ENCODE measurements around the gene NHERF1.

Gene NHERF1

GRCh38 chr17:74795327-74796020 lies 47.0 kb downstream of the NHERF1 start:
- TF ChIP-seq CTCF (IDR thresholded peaks at IDR 0.05; ENCODE audit: low read depth, low read length, missing control alignments), result no peak
- Histone ChIP-seq H3K27me3 (replicated peaks) (no peaks in the 10 kb centered on the region), H3K27ac (no peak overlapping the region), H3K36me3 (replicated peaks) (peaks cover 44% of the 10 kb centered on the region), H3K4me3 (ENCODE audit: low read depth, low read length) (no peak overlapping the region)
- DNase-seq, result no peak
- in situ Hi-C loops (cut with HindIII; ENCODE audit: low pct_ligation_motif_present, low sequenced_read_pairs), result no loop called here

DNA sequence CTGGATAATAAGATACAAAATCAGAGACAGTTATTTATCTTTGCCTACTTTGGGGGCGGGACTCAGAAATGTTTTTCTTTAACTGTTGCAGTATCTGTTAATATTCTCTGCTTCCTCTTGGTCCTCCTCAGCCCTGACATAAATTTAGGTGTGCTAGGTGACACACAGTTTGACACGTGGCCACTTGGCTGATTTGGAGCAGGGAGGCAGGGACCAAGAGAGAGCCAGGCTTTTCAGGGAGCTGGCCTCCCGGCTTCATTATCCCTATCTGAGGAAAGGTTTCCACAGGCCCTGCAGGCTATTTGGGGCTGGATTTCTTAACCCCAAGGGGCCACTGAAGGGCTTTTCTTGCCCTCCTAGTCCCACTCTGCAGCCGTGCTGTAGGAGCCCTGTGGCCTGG lies 47.8 kb downstream of the NHERF1 start:
- no peak for DNase-seq
- no peak overlapping the region for H3K4me3 ChIP-seq (ENCODE audit: low read depth, low read length)
- in situ Hi-C loops (cut with HindIII; ENCODE audit: low pct_ligation_motif_present, low sequenced_read_pairs), result no loop called here
- peaks cover 44% of the 10 kb centered on the region for H3K36me3 ChIP-seq (replicated peaks)
- TF ChIP-seq CTCF (IDR thresholded peaks at IDR 0.05; ENCODE audit: low read depth, low read length, missing control alignments), result no peak
- no peak overlapping the region for H3K27ac ChIP-seq
- no peaks in the 10 kb centered on the region for H3K27me3 ChIP-seq (replicated peaks)

- TF ChIP-seq CTCF (IDR thresholded peaks at IDR 0.05; ENCODE audit: low read depth, low read length, missing control alignments), result no peak
- no peak overlapping the region for H3K4me3 ChIP-seq (ENCODE audit: low read depth, low read length)
- in situ Hi-C loops (cut with HindIII; ENCODE audit: low pct_ligation_motif_present, low sequenced_read_pairs), result no loop called here
- no peaks in the 10 kb centered on the region for H3K27me3 ChIP-seq (replicated peaks)
- no peak overlapping the region for H3K27ac ChIP-seq
- peaks cover 42% of the 10 kb centered on the region for H3K36me3 ChIP-seq (replicated peaks)
- DNase-seq, result no peak
These were observed 48.4 kb downstream of the NHERF1 start for GRCh38 chr17:74796866-74797265.

GRCh38 chr17:74797824-74798223 lies 49.4 kb downstream of the NHERF1 start:
- no peak overlapping the region for H3K27ac ChIP-seq
- no peak for TF ChIP-seq CTCF (IDR thresholded peaks at IDR 0.05; ENCODE audit: low read depth, low read length, missing control alignments)
- in situ Hi-C loops (cut with HindIII; ENCODE audit: low pct_ligation_motif_present, low sequenced_read_pairs), result no loop called here
- no peak for DNase-seq
- no peak overlapping the region for H3K4me3 ChIP-seq (ENCODE audit: low read depth, low read length)
- H3K27me3 ChIP-seq (replicated peaks), result no peaks in the 10 kb centered on the region
- H3K36me3 ChIP-seq (replicated peaks), result peaks cover 42% of the 10 kb centered on the region

GRCh38 chr17:74798239-74798707 lies 49.8 kb downstream of the NHERF1 start:
- H3K36me3 ChIP-seq (replicated peaks), result peaks cover 42% of the 10 kb centered on the region
- peak; percentile 15 for DNase-seq
- TF ChIP-seq CTCF (IDR thresholded peaks at IDR 0.05; ENCODE audit: low read depth, low read length, missing control alignments), result no peak
- no peaks in the 10 kb centered on the region for H3K27me3 ChIP-seq (replicated peaks)
- no peak overlapping the region for H3K27ac ChIP-seq
- in situ Hi-C loops (cut with HindIII; ENCODE audit: low pct_ligation_motif_present, low sequenced_read_pairs), result no loop called here
- no peak overlapping the region for H3K4me3 ChIP-seq (ENCODE audit: low read depth, low read length)

GRCh38 chr17:74799097-74799496 lies 50.7 kb downstream of the NHERF1 start:
- in situ Hi-C loops (cut with HindIII; ENCODE audit: low pct_ligation_motif_present, low sequenced_read_pairs), result no loop called here
- DNase-seq, result no peak
- Histone ChIP-seq H3K4me3 (ENCODE audit: low read depth, low read length) (no peak overlapping the region), H3K27me3 (replicated peaks) (no peaks in the 10 kb centered on the region), H3K36me3 (replicated peaks) (peaks cover 38% of the 10 kb centered on the region), H3K27ac (no peak overlapping the region)
- TF ChIP-seq CTCF (IDR thresholded peaks at IDR 0.05; ENCODE audit: low read depth, low read length, missing control alignments), result no peak

Data from brain microvascular endothelial cell (primary cell).